Inflammatory macrophage treated with lipopolysaccharide for 4 hours (primary cell): ENCODE measurements around the gene SOST.
A peak's percentile ranks its signal among the peaks of the same experiment; 100 is the strongest.
"Not testable (repeated sequence)": the region's sequence is repeated elsewhere in the genome, so short reads cannot be mapped to it uniquely, and the experiment has no call there.

Experiments
- DNase-seq: peaks from one replicate; pipeline ENCODE4 v3.0.0-alpha.2; 2020

The SOST gene

DNA sequence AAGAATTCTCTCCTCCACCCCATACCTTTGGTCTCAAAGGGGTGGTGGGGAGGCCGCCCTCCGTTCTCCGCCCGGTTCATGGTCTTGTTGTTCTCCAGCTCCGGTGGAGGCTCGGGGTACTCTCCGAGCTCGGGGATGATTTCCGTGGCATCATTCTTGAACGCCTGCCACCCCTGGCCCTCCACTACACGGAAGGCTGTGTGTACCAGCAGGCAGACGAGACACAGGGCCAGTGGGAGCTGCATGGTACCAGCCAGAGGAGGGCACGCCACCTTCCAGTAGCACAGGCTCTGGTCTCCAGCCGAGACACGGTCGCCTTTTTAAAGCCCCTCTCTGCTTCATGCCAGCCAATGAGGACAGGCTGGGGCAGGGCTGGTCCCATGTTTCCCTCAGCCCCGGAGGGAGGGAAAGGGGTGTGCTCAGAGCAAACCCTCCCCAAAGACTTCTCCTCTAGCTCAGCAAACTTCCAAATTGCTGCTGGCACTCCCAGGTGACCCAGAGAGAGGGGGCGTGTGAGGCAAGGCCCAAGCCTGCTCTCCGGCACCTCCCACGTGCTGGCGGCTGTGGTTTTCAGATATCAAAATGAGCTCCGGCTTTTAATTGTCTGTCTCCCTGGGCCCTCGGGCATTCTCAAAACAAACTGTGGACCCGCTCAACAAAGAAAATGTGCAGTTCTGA lies at the start of gene SOST:
SOST (minus strand) TSS at position 295 of the 678 bp plus-strand sequence; CDS start at position 245, 50 bp downstream.
- DNase-seq = no peak

DNA sequence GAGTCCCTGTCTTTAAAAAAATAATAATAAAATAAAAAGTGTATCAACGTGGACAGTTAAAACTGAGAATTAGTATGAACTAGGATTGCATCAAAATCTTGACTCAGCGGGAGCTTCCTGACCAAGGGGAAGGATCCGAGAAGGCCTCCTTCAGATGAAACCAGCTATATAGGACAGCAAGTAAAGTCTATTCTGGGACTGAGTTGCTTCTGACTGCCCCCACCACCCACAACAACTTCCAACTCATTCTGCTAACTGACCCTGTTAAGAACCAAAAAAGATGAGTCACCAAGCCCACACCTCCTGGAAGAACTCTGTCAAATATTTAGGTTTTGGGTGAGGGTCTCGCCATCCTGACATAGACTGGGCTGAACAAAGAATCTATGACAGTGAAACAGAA lies 49.5 kb upstream of the SOST start:
- peak; percentile 46 for DNase-seq

DNA sequence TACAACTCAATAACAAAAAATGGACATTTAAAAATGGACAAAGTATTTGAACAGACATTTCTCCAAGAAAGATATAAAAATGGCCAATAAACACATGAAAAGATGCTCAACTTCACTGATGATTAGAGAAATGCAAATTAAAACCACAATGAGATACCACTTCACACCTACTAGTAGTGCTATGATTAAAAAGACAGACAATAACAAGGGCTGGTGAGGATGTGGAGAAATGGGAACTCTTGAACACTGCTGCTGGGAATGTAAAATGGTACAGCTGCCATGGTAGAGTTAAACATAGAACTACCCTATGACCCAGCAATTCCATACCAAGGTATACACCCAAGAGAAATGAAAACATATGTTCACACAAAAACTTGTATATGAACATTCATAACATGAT lies 46.5 kb upstream of the SOST start:
- DNase-seq = no peak

DNA sequence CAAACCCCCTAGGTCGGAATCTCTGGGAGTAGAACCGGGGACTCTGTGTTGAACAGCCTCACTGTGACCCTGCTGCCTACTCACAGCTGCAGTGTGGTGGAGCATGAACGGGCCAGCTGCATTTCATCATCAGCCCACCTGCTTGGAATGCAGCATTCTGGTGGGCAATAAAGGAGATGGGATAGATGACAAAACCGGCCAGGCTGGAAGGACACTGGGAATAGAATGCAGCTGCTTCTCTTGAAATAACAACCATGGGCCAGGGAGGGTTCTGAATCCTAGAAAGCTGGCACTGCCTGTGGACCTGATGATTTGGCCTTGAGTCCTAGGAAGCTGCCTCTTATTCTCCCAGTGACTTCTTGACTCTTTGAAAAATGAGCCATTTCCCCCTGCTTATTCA lies 45.2 kb upstream of the SOST start:
- DNase-seq = no peak

DNA sequence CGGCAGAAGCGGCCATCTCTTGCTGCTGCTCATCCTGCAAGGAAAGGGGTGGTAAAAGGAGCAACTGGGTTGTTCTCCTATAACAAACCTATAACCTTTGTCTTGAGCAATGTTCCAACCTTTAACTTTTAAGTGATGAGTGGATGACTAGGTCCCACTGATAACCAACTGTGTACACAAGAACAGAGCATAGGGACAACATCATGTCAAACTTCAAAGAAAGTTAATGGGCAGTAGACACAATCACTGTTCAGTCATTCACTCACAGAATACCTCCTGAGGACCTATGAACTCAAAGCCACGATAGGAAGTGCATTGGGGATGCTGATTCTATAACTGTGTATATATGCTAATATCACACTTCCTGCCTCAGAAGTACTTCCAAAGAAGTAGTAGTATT lies 43.3 kb upstream of the SOST start:
- no peak for DNase-seq

DNA sequence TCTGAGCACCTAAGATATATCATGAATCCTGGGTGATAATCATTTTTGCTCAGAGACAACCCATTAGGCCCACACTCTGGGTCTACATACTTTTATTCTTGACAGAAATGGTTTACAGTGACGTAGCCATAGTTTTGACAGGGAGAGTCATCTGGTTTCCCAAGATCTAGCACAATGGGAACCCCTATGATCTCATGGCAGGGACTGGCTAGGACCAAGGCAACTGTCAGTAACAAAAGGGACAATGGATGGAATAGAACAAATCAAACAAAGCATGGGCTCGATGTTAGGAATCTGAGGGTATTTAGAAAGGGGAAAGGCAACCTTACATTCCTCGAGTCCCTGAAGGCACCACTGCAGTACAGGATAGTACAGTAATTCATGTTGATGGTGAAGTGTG lies 42.1 kb upstream of the SOST start:
- no peak for DNase-seq

DNA sequence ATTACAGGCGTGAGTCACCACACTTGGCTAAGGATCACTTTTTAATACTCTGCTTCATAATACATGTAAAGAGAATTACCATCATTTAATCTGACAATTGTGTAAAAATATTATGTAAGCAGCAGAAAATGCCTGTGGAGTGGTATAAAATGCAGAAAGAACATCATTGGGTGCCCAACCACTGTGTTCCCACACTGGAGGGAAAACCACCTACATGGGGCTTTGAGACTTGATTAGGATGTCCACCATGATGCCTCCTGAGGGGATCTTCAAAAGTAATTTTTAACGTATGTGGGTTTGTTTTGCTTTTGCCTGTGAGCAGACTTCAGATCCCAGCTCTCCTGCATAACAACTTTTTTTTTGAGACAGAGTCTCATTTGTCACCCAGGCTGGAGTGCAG lies 40.5 kb upstream of the SOST start:
- no peak for DNase-seq

DNA sequence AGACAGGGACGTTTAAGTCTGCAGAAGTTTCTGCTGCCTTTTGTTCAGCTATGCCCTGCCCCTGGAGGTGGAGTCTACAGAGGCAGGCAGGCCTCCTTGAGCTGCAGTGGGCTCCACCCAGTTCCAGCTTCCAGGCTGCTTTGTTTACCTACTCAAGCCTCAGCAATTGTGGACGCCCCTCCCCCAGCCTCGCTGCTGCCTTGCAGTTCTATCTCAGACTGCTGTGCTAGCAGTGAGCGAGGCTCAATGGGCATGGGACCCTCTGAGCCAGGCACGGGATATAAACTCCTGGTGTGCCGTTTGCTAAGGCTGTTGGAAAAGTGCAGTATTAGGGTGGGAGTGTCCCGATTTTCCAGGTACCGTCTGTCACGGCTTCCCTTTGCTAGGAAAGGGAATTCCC lies 39.4 kb upstream of the SOST start:
- DNase-seq = not testable (repeated sequence)

DNA sequence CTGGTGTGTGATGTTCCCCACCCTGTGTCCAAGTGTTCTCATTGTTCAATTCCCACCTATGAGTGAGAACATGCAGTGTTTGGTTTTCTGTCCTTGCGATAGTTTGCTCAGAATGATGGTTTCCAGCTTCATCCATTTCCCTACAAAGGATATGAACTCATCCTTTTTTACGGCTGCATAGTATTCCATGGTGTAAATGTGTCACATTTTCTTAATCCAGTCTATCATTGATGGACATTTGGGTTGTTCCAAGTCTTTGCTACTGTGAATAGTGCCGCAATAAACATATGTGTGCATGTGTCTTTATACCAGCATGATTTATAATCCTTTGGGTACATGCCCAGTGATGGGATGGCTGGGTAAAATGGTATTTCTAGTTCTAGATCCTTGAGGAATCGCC lies 34.1 kb upstream of the SOST start:
- DNase-seq = not testable (repeated sequence)

DNA sequence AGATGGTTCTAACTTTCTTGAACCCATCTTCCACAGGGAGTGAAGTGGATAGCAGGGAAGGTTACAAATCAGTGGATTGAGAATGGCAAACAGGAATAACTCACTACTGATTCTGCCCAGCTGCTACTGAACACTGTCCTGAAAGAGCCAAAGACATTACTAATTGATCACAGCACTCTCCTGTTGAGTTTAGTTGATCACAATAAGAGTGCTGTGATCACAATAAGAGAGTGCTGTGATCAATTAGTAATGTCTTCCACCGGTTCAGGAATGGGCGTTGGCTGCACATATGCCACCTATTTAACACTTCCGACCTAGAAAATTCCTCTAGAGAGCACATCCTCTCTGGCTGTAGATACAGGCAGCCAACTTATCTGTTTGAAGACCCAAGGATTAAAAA lies 33.0 kb upstream of the SOST start:
- DNase-seq = no peak

DNA sequence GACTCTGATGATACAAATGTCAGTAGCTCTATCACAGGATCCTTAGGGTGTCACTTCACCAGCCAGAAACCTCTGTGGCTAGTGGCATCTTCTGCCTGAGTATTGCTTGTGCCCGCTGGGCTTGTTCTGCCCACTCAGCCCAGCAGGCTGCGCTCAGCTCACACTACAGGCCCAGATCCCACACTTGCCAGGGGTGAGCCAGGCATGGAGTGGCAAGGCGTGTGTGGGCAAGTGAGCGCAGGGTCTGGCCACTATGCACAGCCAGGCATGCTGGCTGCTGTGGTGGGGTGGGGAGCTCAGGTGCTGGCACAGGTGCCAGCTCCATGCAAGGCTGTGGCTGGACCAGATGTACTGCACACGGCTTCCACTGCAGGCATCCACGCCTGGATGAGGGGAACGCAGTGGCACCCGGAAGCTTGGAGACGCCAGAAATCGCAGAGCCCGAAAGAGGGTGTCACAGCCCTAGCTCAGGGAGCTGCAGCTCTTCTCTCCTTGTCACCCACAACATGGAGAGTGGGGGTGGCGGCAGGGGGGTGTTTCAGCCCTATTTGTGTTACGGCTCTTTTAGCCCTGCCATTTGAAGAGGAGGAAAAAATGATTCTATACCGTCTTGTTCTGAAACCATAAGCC lies 31.8 kb upstream of the SOST start:
- no peak for DNase-seq

DNA sequence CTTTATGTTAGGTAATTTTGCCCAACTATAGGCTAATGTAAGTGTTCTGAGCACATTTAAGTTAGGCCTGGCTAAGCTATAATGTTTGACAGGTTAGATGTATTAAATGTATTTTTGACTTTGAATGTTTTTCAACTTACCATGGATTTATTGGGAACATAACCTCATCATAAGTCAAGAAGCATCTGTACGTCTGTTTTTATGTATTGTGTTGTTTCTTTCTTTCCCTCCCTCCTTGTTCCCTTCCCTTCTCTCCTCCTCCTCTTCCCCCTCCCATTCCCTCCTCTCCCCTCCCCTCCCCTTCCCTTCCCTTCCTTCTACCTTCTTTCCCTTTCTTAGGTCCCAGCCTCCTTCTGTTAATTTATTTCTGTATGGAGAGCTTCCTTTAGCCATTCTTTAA lies 30.9 kb upstream of the SOST start:
- no peak for DNase-seq

DNA sequence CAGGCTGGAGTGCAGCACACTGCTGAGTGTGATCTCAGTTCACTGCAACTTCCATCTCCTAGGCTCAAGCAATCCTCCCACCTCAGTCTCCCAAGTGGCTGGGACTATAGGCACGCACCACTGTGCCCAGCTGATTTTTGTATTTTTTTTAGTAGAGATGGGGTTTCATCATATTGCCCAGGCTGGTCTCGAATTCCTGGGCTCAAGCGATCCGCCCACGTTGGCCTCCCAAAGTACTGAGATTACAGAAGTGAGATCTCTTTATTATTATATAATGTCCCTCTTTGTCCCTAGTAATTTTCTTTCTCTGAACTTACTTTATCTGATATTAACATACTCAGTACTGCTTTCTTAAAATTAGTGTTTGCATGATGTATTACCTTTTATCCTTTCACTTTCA lies 29.9 kb upstream of the SOST start:
- DNase-seq = no peak

DNA sequence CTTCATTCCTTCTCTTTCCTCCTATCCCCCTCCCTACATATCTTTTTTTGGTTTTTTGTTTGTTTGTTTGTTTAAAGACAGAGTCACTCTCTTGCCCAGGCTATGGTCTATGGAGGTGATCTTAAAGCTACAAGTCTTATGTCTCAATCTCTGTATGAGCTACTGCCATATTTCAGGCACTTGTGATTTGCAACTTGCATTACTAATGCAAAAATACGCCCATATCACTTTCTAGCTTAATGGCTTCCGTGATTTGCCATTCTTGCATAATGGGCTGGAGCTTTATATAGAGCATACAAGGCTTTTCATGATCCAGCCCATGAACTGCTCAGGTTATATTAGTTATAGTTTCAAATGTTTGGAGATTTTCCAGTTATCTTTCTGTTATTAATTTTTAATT lies 29.1 kb upstream of the SOST start:
- DNase-seq = peak; percentile 89

DNA sequence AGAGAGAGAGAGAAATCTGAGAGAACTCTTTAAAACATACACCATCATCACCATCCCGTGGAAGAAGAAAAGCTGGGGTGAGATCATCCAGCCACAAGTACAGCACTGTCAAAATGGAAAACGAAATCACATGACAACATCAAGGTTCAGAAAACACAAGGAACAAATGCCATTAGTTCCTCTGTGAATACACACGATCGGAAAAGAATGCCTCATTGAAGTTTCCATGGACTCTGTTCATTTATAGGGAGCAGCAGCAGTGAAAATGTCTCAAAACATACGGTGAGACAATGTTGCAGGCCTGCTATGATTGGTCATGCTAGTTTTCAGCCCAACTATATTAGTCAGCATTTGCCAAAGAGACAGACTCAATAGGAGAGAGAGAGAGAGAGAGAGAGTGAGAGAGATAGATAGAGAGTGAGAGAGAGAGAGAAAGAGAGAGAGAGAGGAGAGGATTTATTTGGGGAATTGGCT lies 26.1 kb upstream of the SOST start:
- DNase-seq = peak; percentile 43

DNA sequence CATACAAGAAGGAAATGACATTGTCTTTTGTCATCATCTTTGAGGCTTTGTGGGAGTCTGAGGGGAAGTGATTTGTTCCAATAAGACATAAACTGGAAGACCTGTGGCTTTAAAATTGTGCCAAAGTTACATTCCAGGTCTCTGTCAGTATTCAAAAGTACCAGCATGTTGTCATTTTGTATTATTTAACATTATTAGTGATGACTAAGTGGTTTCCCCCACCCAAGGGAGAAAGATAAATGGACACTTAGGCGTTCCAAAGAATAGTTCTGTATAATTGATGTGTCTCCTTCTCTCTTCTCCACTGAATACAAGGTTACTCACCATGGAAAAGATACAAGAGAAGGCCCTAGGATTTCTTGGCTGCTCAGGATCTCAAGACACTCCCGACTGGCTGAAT lies 25.5 kb upstream of the SOST start:
- DNase-seq = peak; percentile 43

DNA sequence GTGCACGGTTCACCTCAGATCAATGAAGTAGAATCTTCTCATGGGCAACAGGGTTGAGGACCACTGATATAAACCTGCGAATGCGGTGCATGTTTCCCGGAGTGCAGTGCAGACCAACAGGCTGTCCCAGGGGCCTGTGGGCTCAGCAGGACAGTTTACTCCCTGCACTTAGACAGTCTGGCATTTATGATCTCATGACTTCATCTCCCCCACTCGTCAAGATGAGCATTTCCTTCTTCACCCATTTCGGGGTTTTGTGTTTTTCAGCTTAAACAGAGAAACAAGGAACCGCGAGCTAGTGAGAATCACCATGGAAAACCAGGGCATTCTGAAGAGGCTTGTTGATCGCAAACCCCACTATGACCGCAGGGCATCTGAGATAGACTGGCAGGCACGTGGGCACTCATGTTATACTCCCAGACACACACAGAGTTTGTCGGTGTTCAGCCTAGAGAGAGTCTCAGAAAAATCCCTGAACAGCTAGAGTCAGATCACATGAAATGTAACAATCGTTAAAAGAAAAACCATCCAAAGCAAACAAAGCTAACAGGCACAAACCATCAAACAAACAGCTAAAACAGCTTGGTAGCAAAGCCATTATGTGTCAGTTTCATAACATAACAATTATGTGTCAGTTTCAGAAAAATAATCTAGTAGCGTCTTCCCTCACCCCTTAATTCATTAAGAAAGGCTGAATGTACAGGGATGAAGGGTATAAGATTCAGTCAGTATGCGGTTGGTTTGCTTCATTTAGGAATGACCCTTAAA lies 24.5 kb upstream of the SOST start:
- DNase-seq = peak; percentile 35

DNA sequence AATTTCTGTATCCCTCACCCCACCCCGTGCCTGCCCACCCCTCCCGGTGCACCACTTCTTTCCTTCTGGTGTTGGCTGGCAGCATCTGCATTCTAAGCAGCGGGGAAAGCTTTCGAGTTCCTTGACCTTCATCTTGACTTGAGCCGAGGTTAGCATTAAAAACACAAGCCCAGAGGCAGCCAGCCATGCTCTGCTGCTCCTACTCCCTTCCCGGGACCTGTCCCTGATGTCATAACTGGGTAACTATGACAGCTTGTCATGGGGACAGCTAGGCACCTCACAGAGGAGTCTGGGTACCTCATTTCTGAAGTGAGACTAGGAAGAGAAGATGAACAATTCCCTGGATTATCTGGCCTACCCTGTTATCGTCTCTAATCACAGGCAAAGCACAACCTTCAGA lies 21.5 kb upstream of the SOST start, which contains the start of gene CFAP97D1:
CFAP97D1 (plus strand) TSS at position 301 of the 400 bp plus-strand sequence; CDS start at position 329, 28 bp downstream.
- DNase-seq = no peak

DNA sequence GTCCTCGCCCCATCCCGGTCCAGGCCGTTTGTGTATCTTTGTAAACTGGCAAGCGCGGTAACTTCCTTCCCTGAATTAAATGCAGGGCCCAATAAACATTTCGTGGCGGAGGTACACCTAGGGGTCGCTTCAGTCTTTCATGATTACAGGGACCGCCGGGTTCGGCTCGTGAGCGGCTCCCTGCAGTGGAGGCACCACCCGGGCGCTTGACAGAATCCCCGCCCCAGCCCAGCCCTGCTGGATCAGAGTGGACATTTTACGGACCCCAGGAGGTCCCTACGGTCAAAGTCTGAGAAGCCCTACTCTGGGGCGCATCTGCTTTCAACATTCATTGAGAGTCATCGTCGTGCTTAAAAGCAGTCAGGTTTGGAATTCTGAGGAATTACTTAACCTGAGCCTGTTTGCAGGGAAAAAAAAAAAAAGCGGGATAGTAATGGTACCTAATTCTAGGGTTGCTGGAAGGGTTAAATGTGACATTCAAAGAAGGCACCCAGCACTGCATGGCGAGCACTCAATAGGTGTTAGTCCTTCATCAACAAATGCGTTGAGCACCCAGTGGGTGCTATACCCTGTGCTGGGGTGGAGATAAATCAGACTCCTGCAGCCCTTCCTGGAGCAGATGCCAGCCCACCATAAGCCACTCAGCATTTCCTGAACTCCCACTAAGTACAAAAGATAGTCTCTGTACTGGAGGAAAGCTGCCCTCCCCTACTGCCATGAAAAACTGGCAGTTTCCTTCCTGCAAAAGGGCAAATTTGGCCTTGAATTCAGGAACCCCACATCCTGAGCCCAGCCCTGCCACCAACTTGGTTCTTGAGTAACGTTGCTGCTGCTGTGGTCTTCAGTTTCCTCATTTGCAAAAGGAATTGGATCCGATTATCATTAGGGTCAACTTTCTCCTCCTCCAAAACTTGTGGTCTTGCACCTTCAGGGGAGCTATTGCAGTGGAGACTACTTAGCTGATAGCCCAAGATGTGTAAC lies 20.8 kb upstream of the SOST start:
- peak; percentile 56 for DNase-seq

DNA sequence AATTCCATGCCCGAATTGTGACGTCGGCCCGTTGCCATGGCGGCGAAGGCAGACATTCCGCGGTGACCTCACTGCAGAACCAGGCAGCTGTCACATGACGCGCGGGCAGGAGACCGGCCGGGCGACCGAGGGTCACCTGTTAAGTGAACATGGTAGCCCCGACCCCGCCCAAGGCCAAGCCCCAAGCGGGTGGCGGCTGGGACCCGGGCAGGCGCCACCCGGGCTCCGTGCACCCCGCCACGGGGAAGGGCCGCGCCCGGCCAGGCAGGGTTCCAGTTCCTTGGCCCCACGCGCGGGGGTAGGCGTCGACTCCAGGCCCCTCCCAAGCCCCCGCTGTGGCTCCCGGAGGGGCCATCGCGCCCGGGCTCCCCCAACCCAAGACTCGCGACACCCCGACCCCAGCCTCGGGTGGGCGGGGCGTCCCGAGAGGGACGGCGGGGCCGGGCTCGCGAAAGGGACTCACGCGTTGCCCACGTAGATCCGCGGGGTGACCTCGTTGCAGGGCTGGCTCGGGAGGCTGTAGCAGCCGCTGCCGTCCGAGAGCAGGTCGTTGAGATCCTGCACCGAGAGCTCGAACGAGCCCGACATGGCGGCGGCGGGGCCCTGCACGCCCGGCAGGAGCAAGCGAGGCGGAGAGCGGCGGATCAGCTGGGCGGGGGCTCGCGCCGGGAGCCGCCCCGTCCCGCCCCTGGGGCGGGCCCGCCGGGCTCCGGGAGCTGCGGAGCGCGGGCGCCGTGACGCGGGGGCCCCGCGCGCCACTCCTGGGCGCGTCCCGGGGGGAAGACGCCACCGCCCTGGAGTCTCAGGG lies 19.9 kb upstream of the SOST start, which contains the start of gene DUSP3:
DUSP3 (minus strand) TSS at position 641 of the 808 bp plus-strand sequence; CDS start at position 588, 53 bp downstream.
- DNase-seq = peak; percentile 90
